Parietal lobe (tissue), 2 donors: Measurements from ENCODE around the gene TAF4B. TPM values are rescaled to one million over a fixed set of nuclear protein-coding genes. Genes with fewer than 3 reads are reported as not detected.

Experiments
- small RNA-seq: library from RNA; depleted of rRNA; stranded (forward); fragments of <200 nt; gene quantifications from one replicate; pipeline ENCODE3, GENCODE V24; 2014; ENCODE audit warnings: low replicate concordance
- total RNA-seq: library from RNA; depleted of rRNA; stranded (reverse); fragments of >200 nt; gene quantifications from one replicate; pipeline ENCODE4 v1.2.3, GENCODE V29; 2014

The TAF4B gene
- 3.4 TPM for total RNA-seq

GRCh38 chr18:26226229-26227050, at the start of gene TAF4B:
Gene TAF4B, plus strand, starts transcription at chr18:26226445. Its CDS starts 489 bp downstream, at chr18:26226934.

Small RNA genes within 50 kb of the gene (small RNA-seq; reads per million reads assigned to genes)
- gene RNU6-1289P: not detected

Other genes starting within 250 kb of the TAF4B start
- gene SS18, start 135.8 kb upstream of the TAF4B start, total RNA-seq: 80.4 TPM
- gene PSMA8, start 92.6 kb upstream of the TAF4B start, total RNA-seq: not detected